A673 (cell line): ENCODE measurements around the gene IPO8.

ENCODE experiments used
- EZH2 ChIP-seq: fragments of 200-600 bp; sonication (generic); IDR thresholded peaks from 2 replicates; pipeline ENCODE4 v1.6.1; 2017; ENCODE audit warnings: borderline replicate concordance, low read depth, mild to moderate bottlenecking, mixed read lengths, antibody characterized with exemption, low read length; ENCODE audit not compliant: poor library complexity, severe bottlenecking
- TF ChIP-seq, protein P1 (sequence below): fragments of 300-800, 200-600 bp; sonication (generic); conservative IDR thresholded peaks from 2 replicates; pipeline ENCODE4 v1.5.1; 2017; ENCODE audit warnings: low read depth, mild to moderate bottlenecking, antibody characterized with exemption, low read length, moderate library complexity, mixed read lengths

DNA sequence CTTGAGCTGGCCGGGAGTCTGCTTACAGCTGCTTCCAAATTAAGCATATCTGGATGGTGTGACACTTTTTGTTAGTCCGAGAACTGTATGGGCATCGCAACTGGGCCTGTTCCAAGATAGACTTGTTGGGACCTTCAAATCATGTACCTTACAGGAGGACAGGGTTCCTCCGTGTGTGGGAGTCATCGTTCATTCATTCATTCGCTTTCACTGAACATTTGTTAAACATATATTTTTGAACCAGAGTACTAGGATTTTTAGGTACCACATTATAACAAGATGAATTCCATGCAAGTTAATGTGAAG, 387 bp upstream of the IPO8 start:
- TF ChIP-seq, protein P1, sequence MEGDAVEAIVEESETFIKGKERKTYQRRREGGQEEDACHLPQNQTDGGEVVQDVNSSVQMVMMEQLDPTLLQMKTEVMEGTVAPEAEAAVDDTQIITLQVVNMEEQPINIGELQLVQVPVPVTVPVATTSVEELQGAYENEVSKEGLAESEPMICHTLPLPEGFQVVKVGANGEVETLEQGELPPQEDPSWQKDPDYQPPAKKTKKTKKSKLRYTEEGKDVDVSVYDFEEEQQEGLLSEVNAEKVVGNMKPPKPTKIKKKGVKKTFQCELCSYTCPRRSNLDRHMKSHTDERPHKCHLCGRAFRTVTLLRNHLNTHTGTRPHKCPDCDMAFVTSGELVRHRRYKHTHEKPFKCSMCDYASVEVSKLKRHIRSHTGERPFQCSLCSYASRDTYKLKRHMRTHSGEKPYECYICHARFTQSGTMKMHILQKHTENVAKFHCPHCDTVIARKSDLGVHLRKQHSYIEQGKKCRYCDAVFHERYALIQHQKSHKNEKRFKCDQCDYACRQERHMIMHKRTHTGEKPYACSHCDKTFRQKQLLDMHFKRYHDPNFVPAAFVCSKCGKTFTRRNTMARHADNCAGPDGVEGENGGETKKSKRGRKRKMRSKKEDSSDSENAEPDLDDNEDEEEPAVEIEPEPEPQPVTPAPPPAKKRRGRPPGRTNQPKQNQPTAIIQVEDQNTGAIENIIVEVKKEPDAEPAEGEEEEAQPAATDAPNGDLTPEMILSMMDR, result no peak
- TF ChIP-seq EZH2, result no peak
